NCI-H2196 treated with DMSO at 0.1 percent for 48 hours (cell line): Measurements from ENCODE around the gene STPG3.
"Not testable (repeated sequence)": the region's sequence is repeated elsewhere in the genome, so short reads cannot be mapped to it uniquely, and the experiment has no call there.

Experiments used
- DNase-seq: peaks from one replicate; lab custom pipeline; 2025; ENCODE audit not compliant: unreplicated experiment; lab: John Stamatoyannopoulos, UW

Gene STPG3

GRCh38 chr9:137244486-137245449, 6.3 kb upstream of the STPG3 start:
- DNase-seq: no peak

- DNase-seq: no peak
Measured at GRCh38 chr9:137245450-137246421, 5.3 kb upstream of the STPG3 start.

- peak; percentile 31 for DNase-seq
Measured at GRCh38 chr9:137247135-137247915, 3.8 kb upstream of the STPG3 start.

- DNase-seq: no peak
Measured at GRCh38 chr9:137247916-137248175, 3.2 kb upstream of the STPG3 start.

- DNase-seq: no peak
Measured at GRCh38 chr9:137250329-137251193, 525 bp upstream of the STPG3 start.

GRCh38 chr9:137251490-137252268, 593 bp downstream of the STPG3 start:
- no peak for DNase-seq

GRCh38 chr9:137252555-137253506, 1.7 kb downstream of the STPG3 start:
- DNase-seq: no peak

GRCh38 chr9:137253717-137254623, 2.9 kb downstream of the STPG3 start:
- DNase-seq: no peak

- DNase-seq: peak; percentile 80
Measured at GRCh38 chr9:137254624-137255447, 3.8 kb downstream of the STPG3 start, which contains the start of gene NELFB. Gene NELFB (plus strand): TSS chr9:137255327.

GRCh38 chr9:137255448-137256114, 4.5 kb downstream of the STPG3 start:
- DNase-seq: peak; percentile 42

GRCh38 chr9:137256362-137256761, 5.3 kb downstream of the STPG3 start:
- DNase-seq: no peak

- DNase-seq: no peak
Measured at GRCh38 chr9:137256856-137257255, 5.8 kb downstream of the STPG3 start.

GRCh38 chr9:137262173-137262908, 11.3 kb downstream of the STPG3 start:
- not testable (repeated sequence) for DNase-seq

- DNase-seq: no peak
Measured at GRCh38 chr9:137262909-137263285, 11.8 kb downstream of the STPG3 start.

- no peak for DNase-seq
Measured at GRCh38 chr9:137263506-137263905, 12.4 kb downstream of the STPG3 start.
